Measurements from ENCODE around the gene PPP1R9B. TPM values are rescaled to one million over a fixed set of nuclear protein-coding genes. Genes with fewer than 3 reads are reported as not detected.
A peak's percentile ranks its signal among the peaks of the same experiment; 100 is the strongest.

The PPP1R9B gene
- total RNA-seq, 1 experiment from 2014 or later: 21.7 TPM

DNA sequence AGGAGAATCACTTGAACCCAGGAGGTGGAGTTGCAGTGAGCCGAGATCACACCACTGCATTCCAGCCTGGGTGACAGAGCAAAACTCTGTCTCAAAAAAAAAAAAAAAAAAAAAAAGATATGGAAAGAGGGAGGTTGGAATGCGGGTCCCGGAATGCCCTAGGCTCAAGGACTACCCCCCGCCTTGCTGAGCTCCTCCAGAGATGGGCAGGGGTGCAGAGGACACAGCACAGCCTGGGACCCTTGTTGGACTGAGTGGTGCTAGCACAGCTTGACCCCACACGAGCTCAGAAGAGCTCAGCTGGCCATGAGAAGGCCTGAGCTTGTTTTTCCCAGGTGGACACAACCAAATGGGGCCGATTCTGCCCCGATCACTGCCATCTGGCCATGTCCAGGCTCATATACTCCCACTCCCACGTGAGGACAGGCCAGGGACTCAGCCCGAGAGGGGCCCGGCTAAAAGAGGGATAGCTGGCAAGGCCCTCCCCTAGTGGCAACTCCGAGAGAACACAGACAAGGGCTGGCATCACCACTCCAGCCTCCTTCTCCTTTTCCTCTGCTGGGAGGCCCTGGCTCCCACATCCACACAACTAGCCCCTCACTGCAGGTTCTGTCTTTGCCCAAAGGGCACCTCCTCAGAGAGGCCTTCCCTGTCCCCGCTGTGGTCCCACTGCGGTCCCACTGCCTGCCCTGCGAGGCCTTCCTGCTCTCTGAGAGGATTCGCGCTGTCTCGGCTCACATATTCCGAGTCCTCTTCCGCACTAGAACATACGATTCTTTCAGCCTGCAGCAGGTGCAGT, 26.3 kb upstream of the PPP1R9B start:
- no peaks in the 10 kb centered on the region for H3K36me3 Mint-ChIP-seq
- TF ChIP-seq OVOL2 (CRISPR knock-in tag; IDR thresholded peaks at IDR 0.05; ENCODE audit: borderline replicate concordance): no peak
- no peak for TF ChIP-seq ZNF396 (CRISPR knock-in tag; IDR thresholded peaks at IDR 0.05; ENCODE audit: borderline replicate concordance)
- no peak for TF ChIP-seq GABPB1 (CRISPR knock-in tag; IDR thresholded peaks at IDR 0.05)
- TF ChIP-seq PRRX2 (CRISPR knock-in tag; IDR thresholded peaks at IDR 0.05): no peak
- TF ChIP-seq FOXK1 (CRISPR knock-in tag; IDR thresholded peaks at IDR 0.05): no peak
- TF ChIP-seq, protein P1, sequence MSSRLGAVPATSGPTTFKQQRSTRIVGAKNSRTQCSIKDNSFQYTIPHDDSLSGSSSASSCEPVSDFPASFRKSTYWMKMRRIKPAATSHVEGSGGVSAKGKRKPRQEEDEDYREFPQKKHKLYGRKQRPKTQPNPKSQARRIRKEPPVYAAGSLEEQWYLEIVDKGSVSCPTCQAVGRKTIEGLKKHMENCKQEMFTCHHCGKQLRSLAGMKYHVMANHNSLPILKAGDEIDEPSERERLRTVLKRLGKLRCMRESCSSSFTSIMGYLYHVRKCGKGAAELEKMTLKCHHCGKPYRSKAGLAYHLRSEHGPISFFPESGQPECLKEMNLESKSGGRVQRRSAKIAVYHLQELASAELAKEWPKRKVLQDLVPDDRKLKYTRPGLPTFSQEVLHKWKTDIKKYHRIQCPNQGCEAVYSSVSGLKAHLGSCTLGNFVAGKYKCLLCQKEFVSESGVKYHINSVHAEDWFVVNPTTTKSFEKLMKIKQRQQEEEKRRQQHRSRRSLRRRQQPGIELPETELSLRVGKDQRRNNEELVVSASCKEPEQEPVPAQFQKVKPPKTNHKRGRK (CRISPR knock-in tag; IDR thresholded peaks at IDR 0.05; ENCODE audit: borderline replicate concordance): no peak
- no peak for TF ChIP-seq ETV6 (CRISPR knock-in tag; IDR thresholded peaks at IDR 0.05)
- no peak for TF ChIP-seq ESRRA (CRISPR knock-in tag; IDR thresholded peaks at IDR 0.05; ENCODE audit: borderline replicate concordance)
- TF ChIP-seq, protein P2, sequence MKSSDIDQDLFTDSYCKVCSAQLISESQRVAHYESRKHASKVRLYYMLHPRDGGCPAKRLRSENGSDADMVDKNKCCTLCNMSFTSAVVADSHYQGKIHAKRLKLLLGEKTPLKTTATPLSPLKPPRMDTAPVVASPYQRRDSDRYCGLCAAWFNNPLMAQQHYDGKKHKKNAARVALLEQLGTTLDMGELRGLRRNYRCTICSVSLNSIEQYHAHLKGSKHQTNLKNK (CRISPR knock-in tag; IDR thresholded peaks at IDR 0.05): no peak
- TF ChIP-seq, protein P3, sequence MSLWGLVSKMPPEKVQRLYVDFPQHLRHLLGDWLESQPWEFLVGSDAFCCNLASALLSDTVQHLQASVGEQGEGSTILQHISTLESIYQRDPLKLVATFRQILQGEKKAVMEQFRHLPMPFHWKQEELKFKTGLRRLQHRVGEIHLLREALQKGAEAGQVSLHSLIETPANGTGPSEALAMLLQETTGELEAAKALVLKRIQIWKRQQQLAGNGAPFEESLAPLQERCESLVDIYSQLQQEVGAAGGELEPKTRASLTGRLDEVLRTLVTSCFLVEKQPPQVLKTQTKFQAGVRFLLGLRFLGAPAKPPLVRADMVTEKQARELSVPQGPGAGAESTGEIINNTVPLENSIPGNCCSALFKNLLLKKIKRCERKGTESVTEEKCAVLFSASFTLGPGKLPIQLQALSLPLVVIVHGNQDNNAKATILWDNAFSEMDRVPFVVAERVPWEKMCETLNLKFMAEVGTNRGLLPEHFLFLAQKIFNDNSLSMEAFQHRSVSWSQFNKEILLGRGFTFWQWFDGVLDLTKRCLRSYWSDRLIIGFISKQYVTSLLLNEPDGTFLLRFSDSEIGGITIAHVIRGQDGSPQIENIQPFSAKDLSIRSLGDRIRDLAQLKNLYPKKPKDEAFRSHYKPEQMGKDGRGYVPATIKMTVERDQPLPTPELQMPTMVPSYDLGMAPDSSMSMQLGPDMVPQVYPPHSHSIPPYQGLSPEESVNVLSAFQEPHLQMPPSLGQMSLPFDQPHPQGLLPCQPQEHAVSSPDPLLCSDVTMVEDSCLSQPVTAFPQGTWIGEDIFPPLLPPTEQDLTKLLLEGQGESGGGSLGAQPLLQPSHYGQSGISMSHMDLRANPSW (CRISPR knock-in tag; conservative IDR thresholded peaks at IDR 0.05; ENCODE audit: low read depth): no peak
- TF ChIP-seq CREM (CRISPR knock-in tag; IDR thresholded peaks at IDR 0.05): no peak
- no peak for TF ChIP-seq NR3C1 (CRISPR knock-in tag; conservative IDR thresholded peaks at IDR 0.05; ENCODE audit: low read depth)
- TF ChIP-seq ZNF416 (CRISPR knock-in tag; IDR thresholded peaks at IDR 0.05): no peak
- no peak for TF ChIP-seq GTF2I (CRISPR knock-in tag; conservative IDR thresholded peaks at IDR 0.05)
- ChIA-PET POLR2A (interaction anchor here (1.5 to 1.8 kb wide), 2 partner anchors 11 to 24 kb away, joined by 4 to 7 read pairs; partner anchors contain the start of gene SGCA), CTCF (interaction anchor here (0.8 to 3.6 kb wide), 24 partner anchors 8 to 244 kb away, joined by 3 to 58 read pairs (median 9); partner anchors contain the start of genes COL1A1, LRRC59, SAMD14 and SGCA)
- no peak for DNase-seq (ENCODE audit: low spot score)
- H3K9me3 Mint-ChIP-seq: no peaks in the 10 kb centered on the region
- H3K27ac Mint-ChIP-seq: no peak overlapping the region
- H3K4me1 Mint-ChIP-seq: peaks cover 22% of the 10 kb centered on the region
- ATAC-seq: peak; percentile 21
- no peak overlapping the region for H3K4me3 Mint-ChIP-seq
- H3K27me3 Mint-ChIP-seq (ENCODE audit: low read depth): peaks cover 6% of the 10 kb centered on the region; the same call in 1 of the 2 replicates

DNA sequence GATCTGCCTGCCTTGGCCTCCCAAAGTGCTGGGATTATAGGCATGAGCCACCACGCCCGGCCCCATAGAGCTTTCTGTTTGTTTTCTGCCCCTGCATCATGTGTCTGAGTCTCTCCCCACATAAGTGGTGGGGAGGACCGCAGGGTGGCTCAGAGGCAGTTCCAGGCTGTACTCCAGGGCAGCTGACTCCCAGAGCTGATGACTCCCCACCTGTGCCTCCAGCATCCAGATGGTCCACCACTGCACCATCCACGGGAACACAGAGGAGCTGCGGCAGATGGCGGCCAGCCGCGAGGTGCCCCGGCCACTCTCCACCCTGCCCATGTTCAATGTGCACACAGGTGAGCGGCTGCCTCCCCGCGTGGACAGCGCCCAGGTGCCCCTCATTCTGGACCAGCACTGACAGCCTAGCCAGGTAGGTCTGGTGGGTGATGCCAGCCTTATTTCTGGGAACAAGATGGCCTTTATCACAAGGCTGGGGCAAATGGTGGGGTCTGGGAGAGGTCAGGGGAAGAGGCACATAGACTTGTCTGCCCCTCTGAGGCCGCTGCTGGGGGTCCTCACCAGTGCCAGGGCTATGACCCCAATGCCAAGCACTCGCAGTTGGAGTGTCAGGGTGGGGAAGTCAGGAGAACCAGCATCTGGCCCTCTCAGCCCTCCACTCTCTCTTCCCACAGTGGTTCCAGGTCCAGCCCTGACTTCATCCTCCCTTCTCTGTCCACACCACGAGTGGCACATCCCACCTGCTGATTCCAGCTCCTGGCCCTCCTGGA, 24.7 kb upstream of the PPP1R9B start:
- Mint-ChIP-seq H3K9me3 (no peaks in the 10 kb centered on the region), H3K27me3 (ENCODE audit: low read depth) (peaks cover 6% of the 10 kb centered on the region; the same call in 1 of the 2 replicates), H3K36me3 (no peaks in the 10 kb centered on the region), H3K27ac (no peak overlapping the region), H3K4me3 (no peak overlapping the region), H3K4me1 (peaks cover 19% of the 10 kb centered on the region)
- TF ChIP-seq NFATC4 (CRISPR knock-in tag; IDR thresholded peaks at IDR 0.05): no peak
- TF ChIP-seq ZNF263 (CRISPR knock-in tag; IDR thresholded peaks at IDR 0.05; ENCODE audit: low read depth): no peak
- no peak for TF ChIP-seq RELA (CRISPR knock-in tag; IDR thresholded peaks at IDR 0.05; ENCODE audit: borderline replicate concordance)
- no peak for TF ChIP-seq TEAD1 (CRISPR knock-in tag; IDR thresholded peaks at IDR 0.05)
- no peak for TF ChIP-seq NR3C1 (CRISPR knock-in tag; conservative IDR thresholded peaks at IDR 0.05; ENCODE audit: low read depth)
- TF ChIP-seq, protein P4, sequence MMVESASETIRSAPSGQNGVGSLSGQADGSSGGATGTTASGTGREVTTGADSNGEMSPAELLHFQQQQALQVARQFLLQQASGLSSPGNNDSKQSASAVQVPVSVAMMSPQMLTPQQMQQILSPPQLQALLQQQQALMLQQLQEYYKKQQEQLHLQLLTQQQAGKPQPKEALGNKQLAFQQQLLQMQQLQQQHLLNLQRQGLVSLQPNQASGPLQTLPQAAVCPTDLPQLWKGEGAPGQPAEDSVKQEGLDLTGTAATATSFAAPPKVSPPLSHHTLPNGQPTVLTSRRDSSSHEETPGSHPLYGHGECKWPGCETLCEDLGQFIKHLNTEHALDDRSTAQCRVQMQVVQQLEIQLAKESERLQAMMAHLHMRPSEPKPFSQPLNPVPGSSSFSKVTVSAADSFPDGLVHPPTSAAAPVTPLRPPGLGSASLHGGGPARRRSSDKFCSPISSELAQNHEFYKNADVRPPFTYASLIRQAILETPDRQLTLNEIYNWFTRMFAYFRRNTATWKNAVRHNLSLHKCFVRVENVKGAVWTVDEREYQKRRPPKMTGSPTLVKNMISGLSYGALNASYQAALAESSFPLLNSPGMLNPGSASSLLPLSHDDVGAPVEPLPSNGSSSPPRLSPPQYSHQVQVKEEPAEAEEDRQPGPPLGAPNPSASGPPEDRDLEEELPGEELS (CRISPR knock-in tag; IDR thresholded peaks at IDR 0.05): no peak
- no peak for TF ChIP-seq ZNF671 (CRISPR knock-in tag; IDR thresholded peaks at IDR 0.05)
- CTCF ChIA-PET: interaction anchor here (2.0 to 3.5 kb wide), 3 partner anchors 25 to 158 kb away, joined by 5 to 16 read pairs (median 14); partner anchors contain the start of genes COL1A1 and TMEM92
- ATAC-seq (no peak), DNase-seq (ENCODE audit: low spot score) (no peak)
- POLR2A ChIA-PET: no interaction called here

Data from WTC11 (cell line).